WTC11 (cell line): ENCODE data around the gene GALNT18. TPM values are rescaled to one million over a fixed set of nuclear protein-coding genes. Genes with fewer than 3 reads are reported as not detected.

Experiments
- ATAC-seq: fragments of 200-7000 bp; cut with Tn5 transposase; 2 replicates; pipeline ENCODE4 v1.10.0; 2021; ENCODE audit warnings: mild to moderate bottlenecking, moderate library complexity
- CTCF ChIA-PET: fragments of 300-600 bp; sonication (Branson Sonifier 250); formaldehyde crosslinking; loops from one replicate; lab custom pipeline; 2021; ENCODE audit warnings: antibody characterized with exemption; lab: Charles Lee
- POLR2A ChIA-PET: fragments of 350-600 bp; sonication (Branson Sonifier 250); formaldehyde crosslinking; loops from one replicate; lab custom pipeline; 2021; ENCODE audit warnings: antibody characterized with exemption; lab: Charles Lee
- DNase-seq: peaks from one replicate; pipeline ENCODE4 v3.0.0; 2021; ENCODE audit warnings: low spot score
- H3K27ac Mint-ChIP-seq: 2 replicates; pipeline ENCODE4 v1.8.0; 2021; ENCODE audit warnings: mixed read lengths
- H3K27me3 Mint-ChIP-seq: 2 replicates; pipeline ENCODE4 v1.8.0; 2021; ENCODE audit warnings: low read depth, mild to moderate bottlenecking, moderate library complexity, mixed read lengths
- H3K36me3 Mint-ChIP-seq: 2 replicates; pipeline ENCODE4 v1.8.0; 2021; ENCODE audit warnings: mixed read lengths
- H3K4me1 Mint-ChIP-seq: 2 replicates; pipeline ENCODE4 v1.8.0; 2022; ENCODE audit warnings: mixed read lengths
- H3K4me3 Mint-ChIP-seq: 2 replicates; pipeline ENCODE4 v1.8.0; 2021; ENCODE audit warnings: mild to moderate bottlenecking, moderate library complexity, mixed read lengths
- H3K9me3 Mint-ChIP-seq: 2 replicates; pipeline ENCODE4 v1.8.0; 2021; ENCODE audit warnings: mixed read lengths
- CBFB ChIP-seq: sonication (generic); formaldehyde crosslinking; IDR thresholded peaks from 2 replicates; pipeline ENCODE4 v1.8.1; 2022; ENCODE audit warnings: mild to moderate bottlenecking, low read depth, missing genetic modification reagents
- CDX4 ChIP-seq: fragments of 250-450 bp; sonication (Bioruptor Pico); IDR thresholded peaks from 2 replicates; pipeline ENCODE4 v1.9.0; 2021; ENCODE audit warnings: moderate library complexity, mild to moderate bottlenecking, inconsistent platforms, borderline replicate concordance
- CTCF ChIP-seq: fragments of 200-600 bp; IDR thresholded peaks from 2 replicates; pipeline ENCODE4 v1.8.0; 2022; ENCODE audit warnings: antibody characterized with exemption
- E2F1 ChIP-seq: sonication (generic); formaldehyde crosslinking; IDR thresholded peaks from 2 replicates; pipeline ENCODE4 v1.8.0; 2022; ENCODE audit warnings: mild to moderate bottlenecking, missing genetic modification reagents
- FOXP1 ChIP-seq: sonication (generic); formaldehyde crosslinking; IDR thresholded peaks from 2 replicates; pipeline ENCODE4 v1.8.0; 2022; ENCODE audit warnings: missing genetic modification reagents, mild to moderate bottlenecking, moderate library complexity, borderline replicate concordance
- JAZF1 ChIP-seq: fragments of 250-450 bp; sonication (Bioruptor Pico); IDR thresholded peaks from 2 replicates; pipeline ENCODE4 v1.9.0; 2021; ENCODE audit warnings: moderate library complexity, mild to moderate bottlenecking, inconsistent platforms
- MAX ChIP-seq: sonication (generic); formaldehyde crosslinking; IDR thresholded peaks from 2 replicates; pipeline ENCODE4 v1.8.0; 2022; ENCODE audit warnings: mild to moderate bottlenecking, missing genetic modification reagents
- MYBL2 ChIP-seq: sonication (generic); formaldehyde crosslinking; IDR thresholded peaks from 2 replicates; pipeline ENCODE4 v1.8.1; 2023; ENCODE audit warnings: mild to moderate bottlenecking, moderate library complexity, missing genetic modification reagents
- PREB ChIP-seq: sonication (generic); formaldehyde crosslinking; IDR thresholded peaks from 2 replicates; pipeline ENCODE4 v1.8.1; 2022; ENCODE audit warnings: mild to moderate bottlenecking, missing genetic modification reagents, moderate library complexity, borderline replicate concordance
- TP53 ChIP-seq: sonication (generic); formaldehyde crosslinking; IDR thresholded peaks from 2 replicates; pipeline ENCODE4 v1.8.1; 2023; ENCODE audit warnings: mild to moderate bottlenecking, missing genetic modification reagents
- ZBTB21 ChIP-seq: sonication (generic); formaldehyde crosslinking; IDR thresholded peaks from 2 replicates; pipeline ENCODE4 v1.8.1; 2023; ENCODE audit warnings: mild to moderate bottlenecking, missing genetic modification reagents, borderline replicate concordance
- ZNF121 ChIP-seq: sonication (generic); formaldehyde crosslinking; IDR thresholded peaks from 2 replicates; pipeline ENCODE4 v1.8.0; 2023; ENCODE audit warnings: missing genetic modification reagents
- ZNF219 ChIP-seq: sonication (generic); formaldehyde crosslinking; IDR thresholded peaks from 2 replicates; pipeline ENCODE4 v1.8.0; 2023; ENCODE audit warnings: missing genetic modification reagents, mild to moderate bottlenecking, borderline replicate concordance
- ZNF263 ChIP-seq: sonication (generic); formaldehyde crosslinking; IDR thresholded peaks from 2 replicates; pipeline ENCODE4 v1.8.1; 2022; ENCODE audit warnings: low read depth, mild to moderate bottlenecking, moderate library complexity, missing genetic modification reagents
- ZSCAN18 ChIP-seq: fragments of 250-450 bp; sonication (Bioruptor Pico); IDR thresholded peaks from 2 replicates; pipeline ENCODE4 v2.1.2; 2022; ENCODE audit warnings: mild to moderate bottlenecking, moderate library complexity
- total RNA-seq: library from RNA; stranded (reverse); gene quantifications from 3 replicates; pipeline ENCODE4 v1.2.3, GENCODE V29; 2021
- TF ChIP-seq, protein P1 (sequence below): sonication (generic); formaldehyde crosslinking; IDR thresholded peaks from 2 replicates; pipeline ENCODE4 v1.8.0; 2023; ENCODE audit warnings: missing genetic modification reagents, mild to moderate bottlenecking, borderline replicate concordance

GALNT18 gene
- total RNA-seq, 1 experiment from 2014 or later, result 5.0 TPM

- Mint-ChIP-seq H3K4me1 (no peaks in the 10 kb centered on the region), H3K27ac (no peak overlapping the region), H3K36me3 (no peaks in the 10 kb centered on the region), H3K9me3 (no peaks in the 10 kb centered on the region), H3K27me3 (no peaks in the 10 kb centered on the region), H3K4me3 (no peak overlapping the region)
- ATAC-seq, result no peak
- TF ChIP-seq ZBTB21, result no peak
- TF ChIP-seq CTCF, result no peak
- POLR2A ChIA-PET, result interaction anchor here (1.4 kb wide), 1 partner anchor 9 kb away, joined by 3 read pairs; no protein-coding TSS in a partner anchor
- CTCF ChIA-PET, result interaction anchor here (0.7 kb wide), 1 partner anchor 10 kb away, joined by 3 read pairs; no protein-coding TSS in a partner anchor
- DNase-seq, result no peak
Measured at GRCh38 chr11:11528986-11529385, 92.8 kb downstream of the GALNT18 start.

DNA sequence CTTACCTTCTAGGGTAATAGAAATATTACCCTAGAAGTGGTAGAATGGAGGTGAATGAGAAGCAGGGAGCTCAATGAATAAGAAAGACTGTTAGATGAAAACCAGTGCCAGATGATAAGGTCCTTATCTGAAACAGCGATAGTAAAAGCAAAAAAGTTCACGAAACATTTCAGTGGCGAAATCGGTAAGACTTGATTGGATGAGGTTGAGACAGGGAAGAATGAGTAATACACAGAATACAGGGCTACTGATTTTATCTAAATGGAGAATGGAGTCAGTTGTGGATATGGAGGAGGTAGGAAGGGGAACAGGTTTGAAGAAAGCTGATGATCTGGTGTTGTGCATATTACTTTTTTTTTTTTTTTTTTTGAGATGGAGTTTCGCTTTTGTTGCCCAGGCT is 96.5 kb downstream of the GALNT18 start:
- no peak overlapping the region for H3K27ac Mint-ChIP-seq
- peaks cover 2% of the 10 kb centered on the region for H3K4me1 Mint-ChIP-seq
- H3K9me3 Mint-ChIP-seq, result no peaks in the 10 kb centered on the region

GRCh38 chr11:11524436-11525061 is 97.3 kb downstream of the GALNT18 start:
- DNase-seq, result no peak
- Mint-ChIP-seq H3K9me3 (no peaks in the 10 kb centered on the region), H3K27me3 (no peaks in the 10 kb centered on the region), H3K27ac (no peak overlapping the region), H3K4me1 (peaks cover 3% of the 10 kb centered on the region), H3K4me3 (no peak overlapping the region), H3K36me3 (no peaks in the 10 kb centered on the region)
- no peak for ATAC-seq
- ChIA-PET POLR2A (no interaction called here), CTCF (interaction anchor here (0.6 kb wide), 1 partner anchor 14 kb away, joined by 3 read pairs; no protein-coding TSS in a partner anchor)
- TF ChIP-seq MYBL2 (no peak), CBFB (CRISPR knock-in tag) (no peak), TP53 (CRISPR knock-in tag) (no peak), ZNF263 (CRISPR knock-in tag) (no peak), MAX (no peak), ZNF219 (no peak), JAZF1 (CRISPR knock-in tag) (no peak), ZNF121 (CRISPR knock-in tag) (no peak), E2F1 (no peak)
- TF ChIP-seq, protein P1, sequence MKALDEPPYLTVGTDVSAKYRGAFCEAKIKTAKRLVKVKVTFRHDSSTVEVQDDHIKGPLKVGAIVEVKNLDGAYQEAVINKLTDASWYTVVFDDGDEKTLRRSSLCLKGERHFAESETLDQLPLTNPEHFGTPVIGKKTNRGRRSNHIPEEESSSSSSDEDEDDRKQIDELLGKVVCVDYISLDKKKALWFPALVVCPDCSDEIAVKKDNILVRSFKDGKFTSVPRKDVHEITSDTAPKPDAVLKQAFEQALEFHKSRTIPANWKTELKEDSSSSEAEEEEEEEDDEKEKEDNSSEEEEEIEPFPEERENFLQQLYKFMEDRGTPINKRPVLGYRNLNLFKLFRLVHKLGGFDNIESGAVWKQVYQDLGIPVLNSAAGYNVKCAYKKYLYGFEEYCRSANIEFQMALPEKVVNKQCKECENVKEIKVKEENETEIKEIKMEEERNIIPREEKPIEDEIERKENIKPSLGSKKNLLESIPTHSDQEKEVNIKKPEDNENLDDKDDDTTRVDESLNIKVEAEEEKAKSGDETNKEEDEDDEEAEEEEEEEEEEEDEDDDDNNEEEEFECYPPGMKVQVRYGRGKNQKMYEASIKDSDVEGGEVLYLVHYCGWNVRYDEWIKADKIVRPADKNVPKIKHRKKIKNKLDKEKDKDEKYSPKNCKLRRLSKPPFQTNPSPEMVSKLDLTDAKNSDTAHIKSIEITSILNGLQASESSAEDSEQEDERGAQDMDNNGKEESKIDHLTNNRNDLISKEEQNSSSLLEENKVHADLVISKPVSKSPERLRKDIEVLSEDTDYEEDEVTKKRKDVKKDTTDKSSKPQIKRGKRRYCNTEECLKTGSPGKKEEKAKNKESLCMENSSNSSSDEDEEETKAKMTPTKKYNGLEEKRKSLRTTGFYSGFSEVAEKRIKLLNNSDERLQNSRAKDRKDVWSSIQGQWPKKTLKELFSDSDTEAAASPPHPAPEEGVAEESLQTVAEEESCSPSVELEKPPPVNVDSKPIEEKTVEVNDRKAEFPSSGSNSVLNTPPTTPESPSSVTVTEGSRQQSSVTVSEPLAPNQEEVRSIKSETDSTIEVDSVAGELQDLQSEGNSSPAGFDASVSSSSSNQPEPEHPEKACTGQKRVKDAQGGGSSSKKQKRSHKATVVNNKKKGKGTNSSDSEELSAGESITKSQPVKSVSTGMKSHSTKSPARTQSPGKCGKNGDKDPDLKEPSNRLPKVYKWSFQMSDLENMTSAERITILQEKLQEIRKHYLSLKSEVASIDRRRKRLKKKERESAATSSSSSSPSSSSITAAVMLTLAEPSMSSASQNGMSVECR (CRISPR knock-in tag), result no peak

More for the DNA sequence above, 96.5 kb downstream of the GALNT18 start:
- TF ChIP-seq ZSCAN18 (no peak), FOXP1 (CRISPR knock-in tag) (no peak), PREB (CRISPR knock-in tag) (no peak), ZNF219 (no peak), CDX4 (no peak)
- ATAC-seq, result no peak
- ChIA-PET CTCF (no interaction called here), POLR2A (interaction anchor here (0.6 kb wide), 1 partner anchor 379 kb away, joined by 3 read pairs; no protein-coding TSS in a partner anchor)
- Mint-ChIP-seq H3K27me3 (no peaks in the 10 kb centered on the region), H3K36me3 (no peaks in the 10 kb centered on the region), H3K4me3 (no peak overlapping the region)
- DNase-seq, result no peak
